Stomach smooth muscle (tissue), 2 donors: ENCODE results near the gene CYP2C8.
"Not testable (repeated sequence)": the region's sequence is repeated elsewhere in the genome, so short reads cannot be mapped to it uniquely, and the experiment has no call there.

ENCODE experiments used
- H3K27ac ChIP-seq: one replicate; pipeline ENCODE4 v1.7.0; 2013; ENCODE audit warnings: mild to moderate bottlenecking, low read length, inconsistent platforms
- H3K27me3 ChIP-seq, 2 donors: one replicate each; pipeline ENCODE4 v1.7.0; 2013; ENCODE audit warnings: low read length in 2 of 2; ENCODE audit not compliant: insufficient read depth in 2 of 2, control insufficient read depth in 1 of 2
- H3K36me3 ChIP-seq, 2 donors: one replicate each; pipeline ENCODE4 v1.7.0; 2013; ENCODE audit warnings: low read length in 2 of 2; ENCODE audit not compliant: control insufficient read depth in 2 of 2, insufficient read depth in 2 of 2
- H3K4me1 ChIP-seq: one replicate; pipeline ENCODE4 v1.7.0; 2013; ENCODE audit warnings: low read length; ENCODE audit not compliant: control insufficient read depth, insufficient read depth
- H3K4me3 ChIP-seq, 2 donors: one replicate each; pipeline ENCODE4 v1.7.0; 2013; ENCODE audit warnings: low read length in 2 of 2
- H3K9ac ChIP-seq, 2 donors: one replicate each; pipeline ENCODE4 v1.7.0; 2013; ENCODE audit warnings: low read length in 2 of 2, mild to moderate bottlenecking in 1 of 2
- H3K9me3 ChIP-seq, 2 donors: one replicate each; pipeline ENCODE4 v1.7.0; 2013; ENCODE audit warnings: low read length in 2 of 2; ENCODE audit not compliant: control insufficient read depth in 2 of 2
- donor health status: healthy.
- donor health status: Pancreatic carcinoma.

CYP2C8 gene

DNA sequence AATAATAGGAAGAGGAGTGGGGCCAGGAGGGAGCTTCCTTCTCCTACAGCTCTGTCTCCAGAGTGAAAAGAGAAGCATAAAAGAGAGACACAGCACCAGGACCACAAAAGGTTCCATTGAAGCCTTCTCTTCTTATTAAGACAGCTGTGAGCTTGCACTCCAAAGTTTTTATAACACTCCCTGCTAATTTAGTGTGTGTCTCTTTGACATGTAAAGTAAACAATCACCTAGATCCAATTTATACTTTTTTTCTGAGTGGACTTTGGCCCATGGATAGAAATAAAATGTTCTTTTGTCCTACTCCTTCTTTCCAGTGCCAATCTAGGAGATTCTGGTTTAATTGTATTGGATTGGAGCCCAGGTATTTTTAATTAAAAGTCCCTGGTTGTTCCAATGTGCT lies at the start of gene CYP2C8:
CYP2C8 (minus strand) TSS at position 212 of the 400 bp plus-strand sequence; CDS start at position 117, 95 bp downstream.
- Histone ChIP-seq H3K9me3 (peaks cover 0 to 3% of the 10 kb centered on the region in 2 donors), H3K4me3 (no peak within 1 kb of the TSS), H3K27ac (no peak within 1 kb of the TSS), H3K4me1 (no peaks in the 10 kb centered on the region), H3K36me3 (no peaks in the 10 kb centered on the region), H3K9ac (no peak within 1 kb of the TSS), H3K27me3 (no peaks in the 10 kb centered on the region)

DNA sequence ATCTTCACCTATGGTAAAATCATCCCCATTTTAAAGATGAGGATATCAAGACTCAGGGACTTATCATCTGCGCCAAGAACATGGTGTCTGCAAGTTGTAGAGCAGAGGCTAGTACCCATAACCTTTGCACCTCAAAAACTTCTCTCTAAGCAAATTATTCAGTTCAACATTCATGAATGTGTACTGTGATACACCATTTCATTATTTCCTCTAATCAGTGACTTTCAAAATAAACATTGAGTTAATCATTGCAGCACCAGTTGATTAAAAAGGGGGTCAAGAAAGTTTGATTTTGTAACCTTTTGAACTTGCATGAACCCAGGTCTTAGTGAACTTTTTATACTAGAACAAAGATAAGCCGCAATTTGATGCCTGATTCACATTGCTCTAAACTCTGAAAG lies 47.6 kb upstream of the CYP2C8 start:
- no peaks in the 10 kb centered on the region for H3K27me3 ChIP-seq
- H3K27ac ChIP-seq = no peak overlapping the region
- H3K4me1 ChIP-seq = no peaks in the 10 kb centered on the region
- no peaks in the 10 kb centered on the region for H3K36me3 ChIP-seq
- no peak overlapping the region for H3K9ac ChIP-seq
- no peak overlapping the region for H3K4me3 ChIP-seq
- peaks cover 3 to 5% of the 10 kb centered on the region in 2 donors for H3K9me3 ChIP-seq

DNA sequence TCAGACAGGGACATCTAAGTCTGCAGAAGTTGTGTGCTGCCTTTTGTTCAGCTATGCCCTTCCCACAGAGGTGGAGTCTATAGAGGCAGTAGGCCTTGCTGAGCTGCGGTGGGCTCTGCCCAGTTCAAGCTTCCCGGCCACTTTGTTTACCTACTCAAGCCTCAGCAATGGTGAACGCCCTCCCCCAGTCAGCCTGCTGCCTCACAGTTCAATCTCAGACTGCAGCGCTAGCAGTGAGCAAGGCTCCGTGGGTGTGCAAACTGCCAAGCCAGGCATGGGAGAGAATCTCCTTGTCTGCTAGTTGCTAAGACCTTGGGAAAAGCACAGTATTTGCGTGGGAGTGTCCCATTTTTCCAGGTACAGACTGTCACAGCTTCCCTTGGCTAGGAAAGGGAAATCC lies 41.5 kb upstream of the CYP2C8 start:
- not testable (repeated sequence) for H3K4me3 ChIP-seq, H3K27ac ChIP-seq, H3K9me3 ChIP-seq, H3K9ac ChIP-seq, H3K27me3 ChIP-seq, H3K36me3 ChIP-seq, H3K4me1 ChIP-seq

DNA sequence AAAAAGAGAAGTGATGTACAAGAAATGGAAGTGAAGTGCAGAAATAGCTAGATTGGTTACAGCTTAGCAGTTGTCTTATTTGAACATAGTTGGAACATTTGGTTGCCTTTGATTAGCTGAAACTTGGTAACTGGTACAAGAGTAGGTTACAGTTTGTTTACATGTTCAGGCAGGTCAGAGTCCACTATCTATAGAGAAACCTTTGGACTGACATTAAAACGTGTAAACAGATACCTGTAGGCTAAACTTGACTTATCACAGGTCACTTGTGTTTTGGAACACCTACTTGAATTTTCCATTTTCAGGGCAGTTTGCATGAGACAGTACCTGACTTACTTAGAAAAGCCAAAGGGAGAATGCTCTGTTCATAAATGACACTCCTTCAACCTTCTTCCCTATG lies 28.5 kb upstream of the CYP2C8 start:
- no peaks in the 10 kb centered on the region for H3K27me3 ChIP-seq
- H3K27ac ChIP-seq = no peak overlapping the region
- no peaks in the 10 kb centered on the region for H3K36me3 ChIP-seq
- H3K9me3 ChIP-seq = no peaks in the 10 kb centered on the region
- no peak overlapping the region for H3K4me3 ChIP-seq
- no peaks in the 10 kb centered on the region for H3K4me1 ChIP-seq
- H3K9ac ChIP-seq = no peak overlapping the region

DNA sequence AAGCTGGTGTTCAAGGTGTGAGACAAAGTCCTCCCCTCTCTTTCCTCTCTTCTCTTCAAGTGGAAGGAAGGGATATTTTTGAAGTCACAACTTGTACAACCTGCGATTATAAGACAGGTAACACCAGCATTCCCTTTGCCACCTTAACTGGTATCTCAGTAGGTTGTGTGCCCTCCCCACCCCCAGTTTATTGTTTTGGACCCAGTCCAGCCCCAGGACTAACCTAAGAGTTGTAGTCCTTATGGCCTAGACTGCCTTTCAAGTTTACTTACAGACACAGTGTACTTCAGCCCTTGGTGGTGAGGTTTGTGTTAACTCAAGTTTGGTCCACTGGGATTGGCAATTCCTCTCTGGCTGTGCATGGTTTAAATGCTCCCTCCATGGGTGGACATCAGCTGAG lies 26.8 kb upstream of the CYP2C8 start:
- H3K36me3 ChIP-seq = no peaks in the 10 kb centered on the region
- H3K4me1 ChIP-seq = no peaks in the 10 kb centered on the region
- no peak overlapping the region for H3K27ac ChIP-seq
- no peak overlapping the region for H3K4me3 ChIP-seq
- H3K27me3 ChIP-seq = no peaks in the 10 kb centered on the region
- no peak overlapping the region for H3K9ac ChIP-seq
- no peaks in the 10 kb centered on the region for H3K9me3 ChIP-seq

DNA sequence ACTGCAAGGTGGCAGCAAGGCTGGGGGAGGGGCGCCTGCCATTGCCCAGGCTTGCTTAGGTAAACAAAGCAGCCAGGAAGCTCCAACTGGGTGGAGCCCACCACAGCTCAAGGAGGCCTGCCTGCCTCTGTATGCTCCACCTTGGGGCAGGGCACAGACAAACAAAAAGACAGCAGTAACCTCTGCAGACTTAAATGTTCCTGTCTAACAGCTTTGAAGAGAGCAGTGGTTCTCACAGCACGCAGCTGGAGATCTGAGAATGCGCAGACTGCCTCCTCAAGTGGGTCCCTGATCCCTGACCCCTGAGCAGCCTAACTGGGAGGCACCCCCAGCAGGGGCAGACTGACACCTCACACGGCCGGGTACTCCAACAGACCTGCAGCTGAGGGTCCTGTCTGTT lies 10.3 kb upstream of the CYP2C8 start:
- H3K9me3 ChIP-seq, H3K9ac ChIP-seq, H3K4me3 ChIP-seq, H3K36me3 ChIP-seq, H3K27me3 ChIP-seq, H3K27ac ChIP-seq, H3K4me1 ChIP-seq: not testable (repeated sequence)

DNA sequence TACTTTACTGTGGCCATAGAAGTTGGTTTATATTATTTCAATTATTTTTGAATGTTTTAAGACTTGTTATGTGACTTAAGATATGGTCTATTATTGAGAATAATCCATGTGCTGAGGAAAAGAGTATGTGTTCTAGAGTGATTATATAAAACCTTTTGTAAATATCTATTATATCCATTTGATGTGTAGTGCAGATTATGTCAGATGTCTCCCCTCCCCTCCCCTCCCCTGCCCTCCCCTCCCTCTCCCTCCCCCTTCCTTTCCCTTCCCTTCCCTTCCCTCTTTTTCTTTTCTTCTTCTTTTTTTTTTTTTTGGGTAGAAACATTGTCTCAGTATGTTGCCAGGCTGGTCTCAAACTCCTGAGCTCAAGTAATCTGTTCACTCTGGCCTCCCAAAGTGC lies 8.3 kb upstream of the CYP2C8 start:
- Histone ChIP-seq H3K36me3 (no peaks in the 10 kb centered on the region), H3K4me3 (no peak overlapping the region), H3K9me3 (no peaks in the 10 kb centered on the region), H3K27ac (no peak overlapping the region), H3K27me3 (no peaks in the 10 kb centered on the region), H3K4me1 (no peaks in the 10 kb centered on the region), H3K9ac (no peak overlapping the region)

DNA sequence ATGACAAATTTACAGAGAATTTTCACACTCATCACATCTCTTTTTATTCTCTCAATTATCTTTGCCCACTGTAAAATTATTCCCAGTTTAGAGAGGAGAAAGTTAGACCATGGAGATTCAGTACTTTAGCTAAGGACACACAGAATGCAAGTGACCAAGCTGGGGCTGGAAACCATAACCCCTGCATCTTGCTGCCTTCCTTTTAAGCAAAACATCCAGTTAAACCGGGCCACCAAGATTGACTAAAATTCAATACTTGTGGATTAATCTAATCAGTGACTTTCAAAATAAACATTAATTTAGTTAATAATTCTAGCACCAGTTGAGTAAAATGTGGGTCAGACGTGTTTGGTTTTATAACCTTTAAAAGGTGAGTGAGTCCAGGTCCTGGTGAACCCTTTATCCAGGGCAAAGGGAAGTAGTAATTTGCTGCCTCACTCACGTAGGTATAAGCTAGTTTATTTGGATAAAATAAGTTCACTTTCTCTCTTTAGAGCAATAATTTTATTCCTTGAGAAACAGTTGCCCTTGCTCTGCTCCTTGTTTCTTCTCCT lies 1.9 kb upstream of the CYP2C8 start:
- Histone ChIP-seq H3K4me3 (no peak overlapping the region), H3K4me1 (no peaks in the 10 kb centered on the region), H3K9ac (no peak overlapping the region), H3K9me3 (peaks cover 0 to 3% of the 10 kb centered on the region in 2 donors), H3K27me3 (no peaks in the 10 kb centered on the region), H3K36me3 (no peaks in the 10 kb centered on the region), H3K27ac (no peak overlapping the region)

DNA sequence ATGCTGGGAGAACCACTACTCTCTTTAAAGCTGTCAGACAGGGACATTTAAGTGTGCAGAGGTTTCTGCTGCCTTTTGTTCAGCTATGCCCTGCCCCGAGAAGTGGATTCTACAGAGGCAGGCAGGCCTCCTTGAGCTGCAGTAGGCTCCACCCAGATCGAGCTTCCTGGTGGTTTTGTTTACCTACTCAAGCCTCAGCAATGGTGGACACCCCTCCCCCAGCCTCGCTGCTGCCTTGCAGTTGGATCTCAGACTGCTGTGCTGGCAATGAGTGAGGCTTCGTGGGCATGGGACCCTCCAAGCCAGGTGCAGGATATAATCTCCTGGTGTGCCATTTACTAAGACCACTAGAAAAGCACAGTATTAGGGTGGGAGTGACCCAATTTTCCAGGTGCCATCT lies 5.2 kb downstream of the CYP2C8 start:
- H3K27ac ChIP-seq, H3K4me1 ChIP-seq, H3K27me3 ChIP-seq, H3K9me3 ChIP-seq, H3K9ac ChIP-seq, H3K36me3 ChIP-seq, H3K4me3 ChIP-seq: not testable (repeated sequence)

DNA sequence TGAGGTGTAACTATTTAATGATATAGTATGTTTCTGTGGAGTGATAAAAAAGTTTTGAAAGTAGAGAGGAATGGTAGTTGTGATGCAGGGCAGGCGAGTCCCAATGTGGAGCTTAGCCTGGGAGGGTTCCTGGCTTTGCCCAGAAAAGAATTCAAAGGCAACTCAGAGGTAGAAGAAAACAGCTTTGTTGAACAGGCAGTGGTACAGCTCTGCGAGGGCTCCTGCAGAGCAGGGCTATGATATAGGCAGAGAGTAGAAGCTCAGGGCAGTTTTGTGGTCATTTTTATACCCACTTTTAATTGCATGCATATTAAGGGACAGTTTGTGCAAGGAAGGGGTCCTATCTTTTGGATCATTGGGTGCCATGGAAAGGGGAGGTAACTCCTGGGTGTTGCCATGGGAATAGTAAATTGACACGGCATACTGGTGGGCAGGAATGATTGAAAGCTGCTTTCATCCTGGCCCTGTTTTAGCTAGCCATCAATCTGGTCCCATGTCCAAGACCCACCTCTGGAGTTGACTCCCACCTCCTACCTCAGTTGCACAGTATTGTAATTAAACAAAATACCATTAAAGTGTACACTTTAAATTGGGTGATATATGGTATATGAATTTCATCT lies 12.4 kb downstream of the CYP2C8 start:
- Histone ChIP-seq H3K27me3 (no peaks in the 10 kb centered on the region), H3K9ac (no peak overlapping the region), H3K4me3 (no peak overlapping the region), H3K36me3 (no peaks in the 10 kb centered on the region), H3K9me3 (no peaks in the 10 kb centered on the region), H3K4me1 (no peaks in the 10 kb centered on the region), H3K27ac (no peak overlapping the region)

DNA sequence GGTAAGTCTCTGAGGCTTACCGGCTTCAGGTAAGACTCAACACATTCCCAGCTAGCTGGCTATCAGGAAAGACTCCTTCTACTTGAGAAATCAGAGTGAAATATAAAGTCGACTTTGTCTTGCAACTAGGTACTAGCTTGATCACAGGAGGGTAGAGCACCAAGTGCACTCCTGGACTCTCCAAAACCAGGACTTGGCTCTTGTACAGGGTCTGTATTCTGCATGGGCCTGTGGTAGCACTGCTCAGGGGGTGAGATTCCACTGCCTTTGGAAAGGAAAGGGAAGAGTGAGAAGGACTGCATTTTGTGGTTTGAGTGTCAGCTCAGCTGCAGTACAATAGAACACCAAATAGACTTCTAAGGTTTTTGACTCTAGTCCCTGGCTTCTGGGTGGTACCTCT lies 19.4 kb downstream of the CYP2C8 start:
- H3K4me1 ChIP-seq = no peaks in the 10 kb centered on the region
- no peak overlapping the region for H3K27ac ChIP-seq
- H3K27me3 ChIP-seq = no peaks in the 10 kb centered on the region
- peaks cover 3% of the 10 kb centered on the region in 2 donors for H3K9me3 ChIP-seq
- no peak overlapping the region for H3K4me3 ChIP-seq
- H3K9ac ChIP-seq = no peak overlapping the region
- no peaks in the 10 kb centered on the region for H3K36me3 ChIP-seq
